H7 (cell line): ENCODE measurements around the gene ABCA7. TPM values are rescaled to one million over a fixed set of nuclear protein-coding genes. Genes with fewer than 3 reads are reported as not detected.
A peak's percentile ranks its signal among the peaks of the same experiment; 100 is the strongest.

ENCODE experiments used
- DNase-seq: peaks from one replicate; pipeline ENCODE4 v3.0.0; 2012
- H3K27me3 ChIP-seq: 2 replicates; pipeline ENCODE4 v1.6.0; 2011; ENCODE audit warnings: mild to moderate bottlenecking, low read length; ENCODE audit not compliant: control insufficient read depth, insufficient read depth
- H3K36me3 ChIP-seq: replicated peaks from 2 replicates; pipeline ENCODE4 v1.5.1; 2011; ENCODE audit warnings: low read length; ENCODE audit not compliant: control insufficient read depth, insufficient read depth
- H3K4me3 ChIP-seq: 2 replicates; pipeline ENCODE4 v1.5.1; 2011; ENCODE audit warnings: low read depth, mild to moderate bottlenecking, control low read depth, low read length, moderate library complexity; ENCODE audit not compliant: insufficient read depth
- total RNA-seq: library from RNA; depleted of rRNA; stranded (reverse); fragments of >200 nt; shearing (Covaris generic); gene quantifications from 2 replicates; pipeline ENCODE4 v1.2.3, GENCODE V29; 2014; rRNA removed

Gene ABCA7, protein sequence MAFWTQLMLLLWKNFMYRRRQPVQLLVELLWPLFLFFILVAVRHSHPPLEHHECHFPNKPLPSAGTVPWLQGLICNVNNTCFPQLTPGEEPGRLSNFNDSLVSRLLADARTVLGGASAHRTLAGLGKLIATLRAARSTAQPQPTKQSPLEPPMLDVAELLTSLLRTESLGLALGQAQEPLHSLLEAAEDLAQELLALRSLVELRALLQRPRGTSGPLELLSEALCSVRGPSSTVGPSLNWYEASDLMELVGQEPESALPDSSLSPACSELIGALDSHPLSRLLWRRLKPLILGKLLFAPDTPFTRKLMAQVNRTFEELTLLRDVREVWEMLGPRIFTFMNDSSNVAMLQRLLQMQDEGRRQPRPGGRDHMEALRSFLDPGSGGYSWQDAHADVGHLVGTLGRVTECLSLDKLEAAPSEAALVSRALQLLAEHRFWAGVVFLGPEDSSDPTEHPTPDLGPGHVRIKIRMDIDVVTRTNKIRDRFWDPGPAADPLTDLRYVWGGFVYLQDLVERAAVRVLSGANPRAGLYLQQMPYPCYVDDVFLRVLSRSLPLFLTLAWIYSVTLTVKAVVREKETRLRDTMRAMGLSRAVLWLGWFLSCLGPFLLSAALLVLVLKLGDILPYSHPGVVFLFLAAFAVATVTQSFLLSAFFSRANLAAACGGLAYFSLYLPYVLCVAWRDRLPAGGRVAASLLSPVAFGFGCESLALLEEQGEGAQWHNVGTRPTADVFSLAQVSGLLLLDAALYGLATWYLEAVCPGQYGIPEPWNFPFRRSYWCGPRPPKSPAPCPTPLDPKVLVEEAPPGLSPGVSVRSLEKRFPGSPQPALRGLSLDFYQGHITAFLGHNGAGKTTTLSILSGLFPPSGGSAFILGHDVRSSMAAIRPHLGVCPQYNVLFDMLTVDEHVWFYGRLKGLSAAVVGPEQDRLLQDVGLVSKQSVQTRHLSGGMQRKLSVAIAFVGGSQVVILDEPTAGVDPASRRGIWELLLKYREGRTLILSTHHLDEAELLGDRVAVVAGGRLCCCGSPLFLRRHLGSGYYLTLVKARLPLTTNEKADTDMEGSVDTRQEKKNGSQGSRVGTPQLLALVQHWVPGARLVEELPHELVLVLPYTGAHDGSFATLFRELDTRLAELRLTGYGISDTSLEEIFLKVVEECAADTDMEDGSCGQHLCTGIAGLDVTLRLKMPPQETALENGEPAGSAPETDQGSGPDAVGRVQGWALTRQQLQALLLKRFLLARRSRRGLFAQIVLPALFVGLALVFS (N-terminal part only)
- 17.9 and 19.7 TPM in 2 replicates for total RNA-seq

DNA sequence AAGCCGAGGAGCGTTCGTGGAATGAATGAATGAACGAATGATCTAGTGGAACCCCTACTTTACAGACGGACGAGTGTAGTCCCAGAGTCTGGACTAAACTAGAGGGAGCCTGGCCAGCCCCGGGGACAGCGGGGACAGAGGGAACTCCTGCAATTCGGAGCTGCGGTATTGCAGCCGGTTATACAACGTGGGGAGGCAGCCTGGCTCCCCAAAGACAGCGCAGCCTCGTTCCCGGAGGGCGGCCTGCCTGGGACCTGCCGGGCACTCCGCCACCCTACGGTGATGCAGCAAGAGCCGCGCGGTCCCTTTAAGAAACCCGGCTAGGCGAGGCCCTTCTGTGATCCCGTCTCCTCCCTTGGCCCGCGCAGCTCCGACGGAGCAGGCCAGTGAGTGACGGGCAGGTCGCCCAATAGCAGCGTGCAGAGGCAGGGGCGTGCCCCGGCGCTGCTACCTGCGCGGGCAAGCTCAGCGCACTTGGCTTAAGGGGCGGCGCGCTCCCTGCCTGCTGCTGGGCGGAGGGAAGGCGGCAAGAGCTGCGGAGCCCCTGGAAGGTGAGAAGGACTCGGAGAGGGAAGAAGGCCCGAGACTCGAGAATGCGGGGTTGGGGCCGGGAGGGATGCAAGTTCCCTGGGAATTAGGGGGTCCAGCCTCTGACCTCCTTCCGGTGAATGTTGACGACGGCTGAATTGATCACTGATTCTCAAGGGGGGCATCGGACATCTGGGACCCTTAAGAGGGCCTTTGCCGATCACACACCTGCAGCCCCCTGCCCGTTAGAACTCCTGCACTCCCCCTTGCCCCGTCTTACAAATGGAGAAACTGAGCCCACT lies at the start of gene ABCA7:
ABCA7 (plus strand) TSS at position 462 of the 830 bp plus-strand sequence. CDS start 1,255 bp downstream, outside the sequence.
- peak; percentile 98 for DNase-seq
- peak within 1 kb of the TSS; percentile 62 for H3K4me3 ChIP-seq

DNA sequence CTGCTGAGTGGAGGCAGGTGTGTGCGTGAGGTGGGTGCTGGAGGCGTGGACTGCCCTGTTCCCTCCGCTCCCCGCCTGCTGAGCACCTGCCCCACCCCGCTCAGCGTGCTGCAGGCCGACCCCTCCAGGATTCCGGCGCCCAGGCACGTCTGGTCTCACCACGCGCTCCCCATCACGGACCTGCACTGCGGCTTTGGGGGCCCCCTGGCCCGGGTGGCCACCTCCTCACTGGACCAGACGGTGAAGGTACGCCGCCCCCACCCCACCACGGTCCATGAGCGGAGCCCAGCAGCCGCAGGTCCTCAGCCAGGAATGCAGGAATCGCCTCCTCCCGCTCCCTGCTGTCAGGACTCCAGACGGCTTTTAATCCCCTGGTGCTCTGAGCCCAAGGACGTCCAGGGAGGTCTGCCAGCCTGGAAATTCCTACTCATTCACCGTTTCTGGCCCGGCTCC lies 49.8 kb upstream of the ABCA7 start:
- no peak for DNase-seq
- Histone ChIP-seq H3K4me3 (no peak overlapping the region), H3K27me3 (no peaks in the 10 kb centered on the region), H3K36me3 (peaks cover 6% of the 10 kb centered on the region)

More for the DNA sequence above, at the start of gene ABCA7:
- Histone ChIP-seq H3K27me3 (no peaks in the 10 kb centered on the region), H3K36me3 (peaks cover 13% of the 10 kb centered on the region)

- no peak for DNase-seq
- Histone ChIP-seq H3K4me3 (no peak overlapping the region), H3K27me3 (no peaks in the 10 kb centered on the region; the same call in 1 of the 2 replicates), H3K36me3 (peaks cover 5% of the 10 kb centered on the region)
Observed at GRCh38 chr19:990746-991145, 49.2 kb upstream of the ABCA7 start.

DNA sequence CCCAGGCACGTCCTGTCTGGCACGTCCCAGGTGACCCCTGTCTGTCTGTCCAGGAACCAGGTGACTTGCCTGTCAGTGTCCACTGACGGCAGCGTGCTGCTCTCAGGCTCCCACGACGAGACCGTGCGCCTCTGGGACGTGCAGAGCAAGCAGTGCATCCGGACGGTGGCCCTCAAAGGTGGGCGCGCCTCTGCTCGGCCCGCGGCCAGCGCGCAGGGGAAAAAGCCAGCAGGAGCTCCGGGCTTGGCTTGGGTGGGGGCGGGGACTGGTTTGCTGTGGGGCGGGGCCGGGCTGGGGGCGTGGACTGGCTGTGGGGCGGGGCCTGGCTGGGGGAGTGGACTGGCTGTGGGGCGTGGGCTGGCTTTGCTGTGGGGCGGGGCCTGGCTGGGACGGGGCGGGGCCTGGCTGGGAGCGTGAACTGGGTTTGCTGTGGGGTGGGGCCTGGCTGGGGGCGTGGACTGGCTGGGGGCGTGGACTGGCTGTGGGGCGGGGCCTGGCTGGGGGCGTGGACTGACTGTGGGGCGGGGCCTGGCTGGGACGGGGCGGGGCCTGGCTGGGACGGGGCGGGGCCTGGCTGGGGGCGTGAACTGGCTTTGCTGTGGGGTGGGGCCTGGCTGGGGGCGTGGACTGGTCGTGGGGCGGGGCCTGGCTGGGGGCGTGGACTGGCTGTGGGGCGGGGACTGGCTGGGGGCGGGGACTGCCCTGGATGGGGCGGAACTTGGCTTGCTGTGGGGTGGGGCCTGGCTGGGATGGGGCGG lies 48.6 kb upstream of the ABCA7 start:
- Histone ChIP-seq H3K27me3 (peaks cover 5% of the 10 kb centered on the region; the same call in 1 of the 2 replicates), H3K36me3 (peaks cover 3% of the 10 kb centered on the region; the same call in 1 of the 2 replicates), H3K4me3 (no peak overlapping the region)
- peak; percentile 97 for DNase-seq

GRCh38 chr19:991932-992669 lies 47.8 kb upstream of the ABCA7 start:
- Histone ChIP-seq H3K36me3 (peaks cover 3% of the 10 kb centered on the region; the same call in 1 of the 2 replicates), H3K27me3 (peaks cover 8% of the 10 kb centered on the region; the same call in 1 of the 2 replicates), H3K4me3 (no peak overlapping the region)
- DNase-seq = no peak

GRCh38 chr19:992670-993055 lies 47.2 kb upstream of the ABCA7 start:
- H3K4me3 ChIP-seq = no peak overlapping the region
- DNase-seq = no peak
- H3K36me3 ChIP-seq = peaks cover 3% of the 10 kb centered on the region; the same call in 1 of the 2 replicates
- peaks cover 8% of the 10 kb centered on the region; the same call in 1 of the 2 replicates for H3K27me3 ChIP-seq

DNA sequence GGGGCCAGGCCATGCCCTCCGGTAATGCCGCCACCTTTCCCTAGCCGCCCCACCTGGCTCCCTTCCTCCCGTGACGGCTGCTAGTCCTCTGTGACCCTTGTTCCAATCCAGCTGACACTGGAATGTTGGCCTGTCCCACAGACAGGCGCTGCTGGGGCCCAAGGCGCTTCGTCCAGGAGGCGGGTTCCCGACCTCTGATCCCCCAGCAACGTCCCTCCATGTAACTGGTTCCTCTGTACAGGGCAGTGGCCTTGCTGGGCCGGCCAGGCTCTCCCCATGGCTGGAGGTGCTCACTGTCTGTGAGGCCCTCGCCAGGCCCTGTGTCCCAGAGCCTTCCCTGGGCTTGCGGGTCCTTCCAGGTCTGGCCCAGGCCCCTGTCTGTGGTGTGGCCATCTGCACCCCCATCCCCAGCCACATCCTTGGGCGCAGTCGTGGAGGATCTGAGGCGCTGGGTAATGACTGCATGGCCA lies 46.5 kb upstream of the ABCA7 start:
- Histone ChIP-seq H3K27me3 (peaks cover 13% of the 10 kb centered on the region; the same call in 1 of the 2 replicates), H3K36me3 (peaks cover 3% of the 10 kb centered on the region; the same call in 1 of the 2 replicates), H3K4me3 (no peak overlapping the region)
- DNase-seq = no peak

- Histone ChIP-seq H3K36me3 (peaks cover 3% of the 10 kb centered on the region; the same call in 1 of the 2 replicates), H3K27me3 (peaks cover 15% of the 10 kb centered on the region; the same call in 1 of the 2 replicates), H3K4me3 (no peak overlapping the region)
- peak; percentile 86 for DNase-seq
Observed at GRCh38 chr19:993831-994393, 46.0 kb upstream of the ABCA7 start.

DNA sequence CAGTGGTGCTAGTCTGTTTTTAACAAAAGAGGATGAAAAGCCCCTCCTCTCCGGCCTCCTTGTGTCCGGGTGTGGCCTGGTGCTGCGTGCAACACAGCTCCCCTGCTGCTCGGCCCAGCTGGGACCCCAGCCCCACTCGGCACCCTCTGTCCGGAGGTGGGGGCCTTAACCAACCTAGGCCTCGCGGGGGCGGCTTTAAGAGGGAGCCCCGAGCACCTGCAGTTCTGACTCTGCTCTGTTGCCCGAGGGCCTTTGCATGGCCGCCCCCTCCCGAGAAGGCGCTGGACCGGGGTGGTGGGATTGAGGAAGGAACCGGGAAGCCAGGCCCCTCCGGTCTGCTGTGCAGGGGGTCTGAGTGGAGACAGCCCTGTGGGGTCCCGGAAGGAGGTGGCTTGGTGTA lies 45.4 kb upstream of the ABCA7 start:
- Histone ChIP-seq H3K36me3 (peaks cover 3% of the 10 kb centered on the region; the same call in 1 of the 2 replicates), H3K4me3 (no peak overlapping the region), H3K27me3 (peaks cover 20% of the 10 kb centered on the region)
- DNase-seq = no peak

DNA sequence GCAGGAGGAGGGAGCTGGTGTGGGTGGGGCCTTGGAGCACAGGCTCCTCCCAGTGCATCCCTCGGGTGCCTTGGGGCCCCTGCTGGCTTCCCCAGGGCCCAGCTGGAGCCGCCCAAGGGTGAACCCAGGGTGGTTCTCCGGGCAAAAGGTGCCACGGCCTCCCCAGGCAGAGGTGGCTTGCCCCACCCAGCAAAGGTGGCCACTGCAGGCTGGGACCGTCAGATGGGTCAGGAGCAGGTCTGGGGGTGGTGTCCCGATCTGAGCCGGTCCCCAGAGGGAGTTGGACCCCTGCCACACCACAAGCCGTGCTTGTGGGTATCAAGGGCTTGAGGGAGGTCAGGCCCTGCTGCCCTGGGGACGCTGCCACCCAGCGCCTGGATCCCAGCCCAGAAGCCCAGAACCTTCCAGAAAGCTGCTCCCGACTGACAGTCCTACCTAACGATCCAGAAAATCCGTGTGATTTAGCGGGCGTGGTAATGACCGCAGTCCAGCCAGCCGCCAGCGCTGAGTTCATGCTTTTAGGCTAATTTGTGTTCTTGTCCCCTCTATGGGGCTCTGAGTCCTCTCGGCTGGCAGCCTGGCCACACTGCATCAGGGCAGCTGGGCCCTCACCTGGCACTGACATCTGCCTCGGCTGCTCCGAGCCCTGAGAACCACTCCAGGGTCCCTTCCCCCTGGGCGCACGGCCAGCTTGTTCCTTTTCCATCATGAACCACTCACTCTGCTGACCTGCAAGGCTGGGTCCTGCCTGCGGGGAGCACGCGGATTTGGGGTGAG lies 44.7 kb upstream of the ABCA7 start:
- no peak overlapping the region for H3K4me3 ChIP-seq
- peaks cover 1% of the 10 kb centered on the region; the same call in 1 of the 2 replicates for H3K36me3 ChIP-seq
- H3K27me3 ChIP-seq = peaks cover 22% of the 10 kb centered on the region
- DNase-seq = no peak

GRCh38 chr19:996051-996838 lies 43.7 kb upstream of the ABCA7 start:
- DNase-seq = peak; percentile 90
- peak overlapping the region; percentile 18 for H3K4me3 ChIP-seq
- H3K27me3 ChIP-seq = peaks cover 30% of the 10 kb centered on the region
- H3K36me3 ChIP-seq = no peaks in the 10 kb centered on the region
